ENCODE results near the gene DDX52. TPM values are rescaled to one million over a fixed set of nuclear protein-coding genes. Genes with fewer than 3 reads are reported as not detected.

DDX52 gene
- total and polyA plus RNA-seq, 2 experiments from 2014 or later: 12.4 to 22.4 TPM

- H3K9me3 ChIP-seq (ENCODE audit: low read depth): no peaks in the 10 kb centered on the region
- no peaks in the 10 kb centered on the region for H3K36me3 ChIP-seq
- H3K27me3 ChIP-seq: no peaks in the 10 kb centered on the region
- TF ChIP-seq CTCF (IDR thresholded peaks at IDR 0.05; ENCODE audit: low read depth, low read length): no peak
- peaks cover 12% of the 10 kb centered on the region for H3K4me1 ChIP-seq (ENCODE audit: low read depth)
- H3K27ac ChIP-seq: peak overlapping the region; percentile 52
- H3K4me3 ChIP-seq: no peak overlapping the region
- no peak for DNase-seq (ENCODE audit: low read depth in 1 of 2, low spot score in 1 of 2)
These were observed 19.1 kb upstream of the DDX52 start for GRCh38 chr17:37662353-37662752.

GRCh38 chr17:37661400-37662014 lies 18.3 kb upstream of the DDX52 start:
- H3K4me3 ChIP-seq: no peak overlapping the region
- no peaks in the 10 kb centered on the region for H3K36me3 ChIP-seq
- H3K27me3 ChIP-seq: no peaks in the 10 kb centered on the region
- no peak for TF ChIP-seq CTCF (IDR thresholded peaks at IDR 0.05; ENCODE audit: low read depth, low read length)
- peaks cover 12% of the 10 kb centered on the region for H3K4me1 ChIP-seq (ENCODE audit: low read depth)
- no peaks in the 10 kb centered on the region for H3K9me3 ChIP-seq (ENCODE audit: low read depth)
- peak in 1 of 2 donors; percentile 44 for DNase-seq (ENCODE audit: low read depth in 1 of 2, low spot score in 1 of 2)
- H3K27ac ChIP-seq: no peak overlapping the region

- Histone ChIP-seq H3K9me3 (ENCODE audit: low read depth) (no peaks in the 10 kb centered on the region), H3K27me3 (no peaks in the 10 kb centered on the region), H3K27ac (no peak overlapping the region), H3K4me3 (no peak overlapping the region), H3K36me3 (no peaks in the 10 kb centered on the region), H3K4me1 (ENCODE audit: low read depth) (peaks cover 12% of the 10 kb centered on the region)
- no peak for TF ChIP-seq CTCF (IDR thresholded peaks at IDR 0.05; ENCODE audit: low read depth, low read length)
- DNase-seq (ENCODE audit: low read depth in 1 of 2, low spot score in 1 of 2): no peak
These were observed 16.7 kb upstream of the DDX52 start for GRCh38 chr17:37659925-37660324.

- Histone ChIP-seq H3K36me3 (no peaks in the 10 kb centered on the region), H3K27ac (no peak overlapping the region), H3K27me3 (peaks cover 6% of the 10 kb centered on the region), H3K4me3 (no peak overlapping the region), H3K9me3 (ENCODE audit: low read depth) (no peaks in the 10 kb centered on the region), H3K4me1 (ENCODE audit: low read depth) (peaks cover 9% of the 10 kb centered on the region)
- no peak for TF ChIP-seq CTCF (IDR thresholded peaks at IDR 0.05; ENCODE audit: low read depth, low read length)
- DNase-seq (ENCODE audit: low read depth in 1 of 2, low spot score in 1 of 2): no peak
These were observed 14.0 kb upstream of the DDX52 start for GRCh38 chr17:37657202-37657601.

GRCh38 chr17:37651849-37652248 lies 8.6 kb upstream of the DDX52 start:
- no peak overlapping the region for H3K27ac ChIP-seq
- no peak overlapping the region for H3K4me3 ChIP-seq
- no peak for TF ChIP-seq CTCF (IDR thresholded peaks at IDR 0.05; ENCODE audit: low read depth, low read length)
- no peak for DNase-seq (ENCODE audit: low read depth in 1 of 2, low spot score in 1 of 2)
- H3K9me3 ChIP-seq (ENCODE audit: low read depth): no peaks in the 10 kb centered on the region
- H3K36me3 ChIP-seq: no peaks in the 10 kb centered on the region
- H3K27me3 ChIP-seq: peaks cover 37% of the 10 kb centered on the region
- H3K4me1 ChIP-seq (ENCODE audit: low read depth): no peaks in the 10 kb centered on the region
